Smooth muscle cell of the pulmonary artery (primary cell): ENCODE results near the gene C19orf73. TPM values are rescaled to one million over a fixed set of nuclear protein-coding genes. Genes with fewer than 3 reads are reported as not detected.

Experiments
- total RNA-seq: library from RNA; depleted of rRNA; stranded (reverse); fragments of >200 nt; gene quantifications from 2 replicates; pipeline ENCODE4 v1.2.3, GENCODE V29; 2014

Gene C19orf73, protein sequence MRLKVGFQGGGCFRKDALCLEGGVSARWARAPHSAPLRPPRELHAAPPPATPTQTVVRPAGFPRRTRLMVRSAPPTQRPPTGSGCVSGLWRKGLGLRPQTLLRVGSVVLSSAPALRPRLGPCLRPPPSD
- total RNA-seq: 0.26 and 0.36 TPM in 2 replicates

GRCh38 chr19:49118565-49119410 is at the start of gene C19orf73:
Gene C19orf73 (minus strand): TSS chr19:49119143. CDS start chr19:49119022, 121 bp downstream.

DNA sequence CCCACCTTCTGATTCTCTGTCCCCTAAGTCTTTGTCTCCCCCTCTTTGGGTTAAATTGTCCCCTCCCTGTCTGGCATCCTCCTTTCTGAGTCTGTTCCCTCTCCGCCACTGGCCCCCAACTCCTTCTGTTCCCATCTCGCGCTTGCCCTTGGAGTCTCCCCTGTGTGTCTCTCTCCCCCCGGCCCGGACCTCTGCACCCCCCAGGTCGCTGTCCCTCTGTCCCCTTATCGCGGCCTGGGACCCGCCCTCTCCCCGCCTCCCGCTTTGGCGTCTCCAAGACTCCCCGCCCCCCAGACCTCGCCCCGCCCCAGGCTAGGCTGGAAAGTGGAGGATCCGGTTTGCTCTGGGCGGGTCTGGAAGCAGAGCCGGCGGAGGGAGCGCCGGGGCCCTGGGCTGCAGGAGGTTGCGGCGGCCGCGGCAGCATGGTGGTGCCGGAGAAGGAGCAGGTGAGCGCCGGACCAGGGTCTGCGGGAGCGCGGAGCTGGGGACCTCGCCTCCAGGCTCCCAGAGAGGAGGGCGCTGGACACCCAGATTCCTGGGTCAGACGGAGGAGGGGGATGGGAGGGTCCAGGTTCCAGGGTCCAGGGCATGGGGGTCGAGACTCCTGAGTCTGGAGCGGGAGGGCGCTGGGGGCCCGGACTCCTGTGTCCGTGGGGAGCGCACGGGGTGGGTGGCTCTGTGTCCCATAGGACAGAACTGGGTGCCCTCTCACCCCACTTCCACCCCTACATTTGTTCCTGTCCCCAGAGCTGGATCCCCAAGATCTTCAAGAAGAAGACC is 38.7 kb upstream of the C19orf73 start, which contains the start of gene TRPM4:
TSS of gene TRPM4 (plus strand) at position 348 of the 780 bp plus-strand sequence. CDS start at position 423, 75 bp downstream.

DNA sequence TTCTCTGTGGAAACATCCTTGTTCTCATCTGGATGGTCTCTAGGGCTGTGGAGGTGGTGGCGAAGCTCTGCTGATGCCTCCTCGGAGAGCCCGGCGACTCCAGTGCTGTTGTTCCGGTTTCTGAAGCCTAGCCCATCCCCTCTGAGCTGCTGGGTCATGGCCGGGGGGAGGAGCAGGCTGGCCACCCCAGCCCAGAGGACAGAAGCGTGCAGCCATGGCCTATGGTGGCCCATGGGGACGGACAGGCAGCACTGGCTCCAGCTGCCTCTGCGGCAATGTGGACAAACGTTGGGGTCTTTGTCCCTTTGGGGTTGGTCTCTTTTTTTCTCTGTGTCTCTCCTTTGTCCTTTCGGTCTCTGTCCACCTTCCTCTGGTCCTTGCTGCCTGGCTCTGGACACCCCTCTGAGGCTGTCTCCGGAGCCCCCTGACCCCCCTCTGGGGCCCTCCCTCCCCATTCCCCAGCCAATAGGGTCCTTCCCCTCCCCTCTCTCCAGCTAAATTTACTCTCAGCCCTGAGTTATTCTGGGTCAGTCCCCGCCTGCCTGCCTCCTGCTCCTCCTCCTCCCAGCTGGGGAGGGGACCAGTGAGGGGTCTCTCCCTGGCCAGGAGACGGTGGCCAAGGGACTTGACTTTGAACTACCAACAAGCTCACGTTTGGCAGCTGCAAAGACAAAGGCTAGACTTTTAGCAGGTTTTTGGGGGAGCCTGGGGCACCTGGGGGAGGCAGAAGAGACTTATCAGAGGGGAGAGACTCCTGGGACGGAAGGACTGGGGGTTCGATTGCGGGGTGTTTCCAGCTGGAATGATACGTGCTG is 36.3 kb upstream of the C19orf73 start, which contains the start of gene HRC:
TSS of gene HRC (minus strand) at position 392 of the 815 bp plus-strand sequence. CDS start at position 233, 159 bp downstream.

GRCh38 chr19:49119411-49120324 is 725 bp upstream of the C19orf73 start, which contains the start of gene PPFIA3:
Gene PPFIA3 (plus strand): TSS chr19:49119544. CDS start chr19:49127874, 8,330 bp downstream.

GRCh38 chr19:49113762-49114629 is 4.9 kb downstream of the C19orf73 start, which contains the start of gene LIN7B:
Gene LIN7B (plus strand): TSS chr19:49114370. CDS start chr19:49114405, 35 bp downstream.

DNA sequence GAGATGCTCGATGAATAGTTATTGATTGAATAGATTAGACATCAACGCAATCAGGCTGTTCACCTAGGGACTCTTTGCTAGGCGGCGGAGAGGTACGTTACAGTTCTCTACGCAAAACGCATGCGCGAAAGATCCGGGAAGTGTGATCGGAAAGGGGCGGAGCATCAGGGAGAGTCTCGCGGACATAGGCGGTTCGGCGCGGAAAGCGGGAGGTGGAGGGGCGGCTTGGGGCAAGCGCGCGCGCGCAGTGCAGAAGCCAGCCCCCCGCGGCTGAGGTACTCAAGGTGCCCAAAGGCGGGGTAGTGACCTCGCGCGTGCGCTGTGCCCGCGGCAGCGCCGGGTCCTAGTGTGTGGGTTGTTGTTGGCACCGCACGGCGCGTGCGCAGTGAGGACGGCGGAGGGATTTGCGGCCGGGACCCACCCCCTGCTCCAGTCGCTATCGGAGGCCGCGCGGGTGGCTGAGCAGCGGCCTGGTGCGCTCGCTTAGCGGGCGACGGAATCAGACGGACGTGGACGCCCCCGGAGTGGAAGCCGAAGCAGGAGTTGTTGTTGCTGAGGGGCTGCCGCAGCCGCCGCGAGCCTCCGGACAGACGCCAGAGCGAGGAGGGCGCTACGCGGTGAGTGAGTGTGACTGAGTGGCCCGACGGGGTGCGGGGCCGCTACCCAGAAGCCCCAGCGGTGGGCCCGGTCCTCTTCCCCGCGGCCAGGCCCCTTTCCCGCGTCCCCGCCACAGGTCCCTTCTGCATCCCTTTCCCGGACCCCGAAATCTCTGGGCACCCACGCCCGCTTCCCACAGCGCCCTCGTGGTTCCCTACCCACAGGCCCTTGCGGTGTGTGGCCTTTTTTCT is 33.7 kb downstream of the C19orf73 start, which contains the start of gene SNRNP70:
TSS of gene SNRNP70 (plus strand) at position 432 of the 848 bp plus-strand sequence. CDS start 964 bp downstream, outside the sequence.

Other genes starting within 250 kb of the C19orf73 start
- 53.2 and 70.7 TPM in 2 replicates for gene PPP1R15A, start 246.7 kb downstream of the C19orf73 start, total RNA-seq
- 0.23 TPM in 1 of 2 replicates, not detected in the other for gene TULP2, start 220.4 kb downstream of the C19orf73 start, total RNA-seq
- gene NUCB1, start 218.8 kb downstream of the C19orf73 start, total RNA-seq: 522 and 547 TPM in 2 replicates
- gene DHDH, start 185.4 kb downstream of the C19orf73 start, total RNA-seq: 0.17 TPM in 1 of 2 replicates, not detected in the other
- 79.2 and 117 TPM in 2 replicates for gene BAX, start 164.3 kb downstream of the C19orf73 start, total RNA-seq
- 4,527 and 7,180 TPM in 2 replicates for gene FTL, start 153.8 kb downstream of the C19orf73 start, total RNA-seq
- 108 and 117 TPM in 2 replicates for gene GYS1, start 125.8 kb downstream of the C19orf73 start, total RNA-seq
- 156 and 174 TPM in 2 replicates for gene RUVBL2, start 125.3 kb downstream of the C19orf73 start, total RNA-seq
- not detected in 2 replicates for gene LHB, start 102.1 kb downstream of the C19orf73 start, total RNA-seq
- gene CGB3, start 94.8 kb downstream of the C19orf73 start, total RNA-seq: not detected in 2 replicates
- gene CGB2, start 87.3 kb downstream of the C19orf73 start, total RNA-seq: not detected in 2 replicates
- gene CGB1, start 82.2 kb downstream of the C19orf73 start, total RNA-seq: not detected in 2 replicates
- not detected in 2 replicates for gene CGB5, start 75.3 kb downstream of the C19orf73 start, total RNA-seq
- not detected in 2 replicates for gene CGB8, start 70.0 kb downstream of the C19orf73 start, total RNA-seq
- under 0.01 and 0.17 TPM in 2 replicates for gene CGB7, start 61.4 kb downstream of the C19orf73 start, total RNA-seq
- gene NTF4, start 54.3 kb downstream of the C19orf73 start, total RNA-seq: not detected in 2 replicates
- not detected in 2 replicates for gene KCNA7, start 46.4 kb downstream of the C19orf73 start, total RNA-seq
- gene SNRNP70, start 33.7 kb downstream of the C19orf73 start, total RNA-seq: 159 and 170 TPM in 2 replicates
- 7.5 and 12.6 TPM in 2 replicates for gene LIN7B, start 4.8 kb downstream of the C19orf73 start, total RNA-seq
- gene PPFIA3, start 401 bp upstream of the C19orf73 start, total RNA-seq: 2.6 and 2.7 TPM in 2 replicates
- gene HRC, start 36.3 kb upstream of the C19orf73 start, total RNA-seq: 0.53 and 0.65 TPM in 2 replicates
- gene TRPM4, start 38.6 kb upstream of the C19orf73 start, total RNA-seq: 27.5 and 30.3 TPM in 2 replicates
- 0.13 and 0.33 TPM in 2 replicates for gene SLC6A16, start 206.0 kb upstream of the C19orf73 start, total RNA-seq
- gene CD37, start 216.3 kb upstream of the C19orf73 start, total RNA-seq: not detected in 2 replicates
- 13.2 and 16.0 TPM in 2 replicates for gene TEAD2, start 243.3 kb upstream of the C19orf73 start, total RNA-seq
- gene DKKL1, start 244.7 kb upstream of the C19orf73 start, total RNA-seq: not detected in 2 replicates